HG03460 (cell line): ENCODE data around the gene PRDX3.

Source experiments
- ATAC-seq: cut with Tn5 transposase; IDR thresholded peaks from one replicate; pipeline ENCODE4 v1.9.1; 2021; ENCODE audit not compliant: unreplicated experiment

The PRDX3 gene

GRCh38 chr10:119131512-119132240 is 46.9 kb downstream of the PRDX3 start:
- peak; percentile 67 for ATAC-seq

- no peak for ATAC-seq
Measured at GRCh38 chr10:119129721-119130120, 48.9 kb downstream of the PRDX3 start.

- ATAC-seq: no peak
Measured at GRCh38 chr10:119125942-119126341, 52.7 kb downstream of the PRDX3 start.

GRCh38 chr10:119120875-119121274 is 57.7 kb downstream of the PRDX3 start:
- ATAC-seq: no peak

GRCh38 chr10:119120413-119120867 is 58.2 kb downstream of the PRDX3 start:
- peak; percentile 90 for ATAC-seq

- ATAC-seq: no peak
Measured at GRCh38 chr10:119119400-119119799, 59.2 kb downstream of the PRDX3 start.

- no peak for ATAC-seq
Measured at GRCh38 chr10:119118231-119118630, 60.4 kb downstream of the PRDX3 start.
